HL-60 (cell line): ENCODE data around the gene FGFR3.

ENCODE experiments used
- DNase-seq, 2 experiments: peaks; one replicate each; pipeline ENCODE4 v3.0.0-alpha.2; 2010 to 2020; ENCODE audit warnings: low read depth in 1 of 2, low spot score in 1 of 2
- H3K27ac ChIP-seq: fragments of 250-450 bp; sonication (Bioruptor Pico); replicated peaks from 2 replicates; pipeline ENCODE4 v1.5.1; 2020; ENCODE audit warnings: mild to moderate bottlenecking, moderate library complexity
- H3K27me3 ChIP-seq: fragments of 250-450 bp; sonication (Bioruptor Pico); 2 replicates; pipeline ENCODE4 v1.5.1; 2021; ENCODE audit warnings: mild to moderate bottlenecking, moderate library complexity; ENCODE audit not compliant: insufficient read depth, poor library complexity, severe bottlenecking
- H3K4me3 ChIP-seq: replicated peaks from 2 replicates; pipeline ENCODE4 v1.5.1; 2011; ENCODE audit warnings: mild to moderate bottlenecking, control low read depth, low read length; ENCODE audit not compliant: insufficient read depth
- CTCF ChIP-seq: IDR thresholded peaks from one replicate; pipeline ENCODE4 v1.5.1; 2011; ENCODE audit warnings: low read length, control low read depth, inconsistent platforms; ENCODE audit not compliant: insufficient read depth
- GABPA ChIP-seq: IDR thresholded peaks from 2 replicates; pipeline ENCODE4 v1.6.1; 2012; ENCODE audit warnings: low read depth
- POLR2AphosphoS5 ChIP-seq: IDR thresholded peaks from 2 replicates; pipeline ENCODE4 v1.6.1; 2012; ENCODE audit warnings: low read depth
- REST ChIP-seq: IDR thresholded peaks from 2 replicates; pipeline ENCODE4 v1.6.1; 2012; ENCODE audit warnings: low read depth; ENCODE audit not compliant: insufficient replicate concordance
- SPI1 ChIP-seq: IDR thresholded peaks from 2 replicates; pipeline ENCODE4 v1.6.1; 2012; ENCODE audit warnings: low read depth, mild to moderate bottlenecking, borderline replicate concordance

FGFR3 gene

GRCh38 chr4:1826531-1827350 is 33.6 kb downstream of the FGFR3 start:
- Histone ChIP-seq H3K27ac (no peak overlapping the region), H3K27me3 (no peaks in the 10 kb centered on the region), H3K4me3 (no peak overlapping the region)
- TF ChIP-seq POLR2AphosphoS5: no peak
- no peak for TF ChIP-seq REST
- TF ChIP-seq CTCF: no peak
- TF ChIP-seq SPI1: no peak
- no peak for TF ChIP-seq GABPA
- DNase-seq: no peak

- Histone ChIP-seq H3K27ac (no peak overlapping the region), H3K4me3 (no peak overlapping the region), H3K27me3 (no peaks in the 10 kb centered on the region)
- no peak for DNase-seq
- TF ChIP-seq POLR2AphosphoS5 (no peak), REST (no peak), GABPA (no peak), CTCF (no peak), SPI1 (no peak)
Observed at GRCh38 chr4:1830234-1830633, 37.1 kb downstream of the FGFR3 start.

- H3K27ac ChIP-seq: no peak overlapping the region
- H3K27me3 ChIP-seq: no peaks in the 10 kb centered on the region
- H3K4me3 ChIP-seq: no peak overlapping the region
- DNase-seq: peak in 1 of 2 experiments; percentile 45
- TF ChIP-seq REST (no peak), SPI1 (peak; percentile 71; the same call in 1 of the 2 replicates), POLR2AphosphoS5 (no peak), CTCF (no peak)
Observed at GRCh38 chr4:1830642-1831228, 37.6 kb downstream of the FGFR3 start.
